Neural cell (in vitro differentiated cells): ENCODE data around the gene TRPM6. TPM values are rescaled to one million over a fixed set of nuclear protein-coding genes. Genes with fewer than 3 reads are reported as not detected.

Experiments
- H2AFZ ChIP-seq: fragments of 200-600, 300-800 bp; sonication (generic), shearing (Covaris generic); 2 replicates; pipeline ENCODE4 v1.6.0; 2014; ENCODE audit warnings: low read depth, mild to moderate bottlenecking, antibody characterized with exemption, low read length, moderate library complexity
- H3F3A ChIP-seq: fragments of 200-600 bp; shearing (Covaris generic); 2 replicates; pipeline ENCODE4 v1.6.1; 2016; ENCODE audit warnings: mild to moderate bottlenecking, moderate library complexity, mixed read lengths, antibody characterized with exemption, low read length; ENCODE audit not compliant: insufficient read depth, poor library complexity, severe bottlenecking
- H3K27ac ChIP-seq: fragments of 200-600, 300-800 bp; sonication (generic), shearing (Covaris generic); 2 replicates; pipeline ENCODE4 v1.5.1; 2014; ENCODE audit warnings: mild to moderate bottlenecking, low read length, moderate library complexity
- H3K27me3 ChIP-seq: fragments of 300-800, 200-600 bp; sonication (generic), shearing (Covaris generic); 2 replicates; pipeline ENCODE4 v1.6.0; 2014; ENCODE audit warnings: mild to moderate bottlenecking, low read depth, low read length, moderate library complexity; ENCODE audit not compliant: insufficient read depth
- H3K36me3 ChIP-seq: fragments of 300-800, 200-600 bp; sonication (generic), shearing (Covaris generic); 2 replicates; pipeline ENCODE4 v1.5.1; 2014; ENCODE audit warnings: mild to moderate bottlenecking, antibody characterized with exemption, low read length, moderate library complexity; ENCODE audit not compliant: insufficient read depth
- H3K4me2 ChIP-seq: fragments of 300-800, 200-600 bp; sonication (generic), shearing (Covaris generic); 2 replicates; pipeline ENCODE4 v1.6.0; 2014; ENCODE audit warnings: mild to moderate bottlenecking, low read length
- H3K4me3 ChIP-seq: fragments of 300-800, 200-600 bp; sonication (generic), shearing (Covaris generic); 2 replicates; pipeline ENCODE4 v1.5.1; 2014; ENCODE audit warnings: mild to moderate bottlenecking, low read length, moderate library complexity
- H3K79me2 ChIP-seq: fragments of 200-600 bp; shearing (Covaris generic); replicated peaks from 2 replicates; pipeline ENCODE4 v1.6.0; 2014; ENCODE audit warnings: mild to moderate bottlenecking, low read length, moderate library complexity; ENCODE audit not compliant: insufficient read depth
- H3K9ac ChIP-seq: fragments of 300-800, 200-600 bp; sonication (generic), shearing (Covaris generic); 2 replicates; pipeline ENCODE4 v1.6.1; 2016; ENCODE audit warnings: mild to moderate bottlenecking, low read length, mixed read lengths
- H3K9me2 ChIP-seq: fragments of 200-600 bp; shearing (Covaris generic); 2 replicates; pipeline ENCODE4 v1.6.1; 2016; ENCODE audit warnings: mild to moderate bottlenecking, low read length, mixed read lengths; ENCODE audit not compliant: insufficient read depth
- H3K9me3 ChIP-seq: fragments of 200-600, 300-800 bp; sonication (generic), shearing (Covaris generic); 2 replicates; pipeline ENCODE4 v1.6.1; 2016; ENCODE audit warnings: mild to moderate bottlenecking, mixed run types, low read length, moderate library complexity, mixed read lengths
- H4K20me1 ChIP-seq: fragments of 200-600 bp; shearing (Covaris generic); 2 replicates; pipeline ENCODE4 v1.6.1; 2016; ENCODE audit warnings: mild to moderate bottlenecking, mixed run types; ENCODE audit not compliant: insufficient read depth
- CTCF ChIP-seq: fragments of 450-650 bp; IDR thresholded peaks from 2 replicates; pipeline ENCODE4 v1.5.1; 2014; ENCODE audit warnings: antibody characterized with exemption, mild to moderate bottlenecking, moderate library complexity; ENCODE audit not compliant: poor library complexity, severe bottlenecking
- EP300 ChIP-seq: fragments of 450-650 bp; conservative IDR thresholded peaks from 2 replicates; pipeline ENCODE4 v1.6.1; 2014; ENCODE audit warnings: antibody characterized with exemption, mild to moderate bottlenecking, moderate library complexity; ENCODE audit not compliant: poor library complexity, severe bottlenecking
- EZH2 ChIP-seq: fragments of 200-600, 300-800 bp; shearing (Covaris generic), sonication (generic); IDR thresholded peaks from 2 replicates; pipeline ENCODE4 v1.6.1; 2014; ENCODE audit warnings: antibody characterized with exemption, low read length, borderline replicate concordance, mild to moderate bottlenecking; ENCODE audit not compliant: insufficient read depth, poor library complexity, severe bottlenecking
- MXI1 ChIP-seq: fragments of 450-650 bp; conservative IDR thresholded peaks from 2 replicates; pipeline ENCODE4 v1.6.1; 2014; ENCODE audit warnings: antibody characterized with exemption, mild to moderate bottlenecking; ENCODE audit not compliant: poor library complexity, severe bottlenecking
- POLR2AphosphoS5 ChIP-seq: IDR thresholded peaks from 2 replicates; pipeline ENCODE4 v1.6.1; 2012
- RAD21 ChIP-seq: fragments of 450-650 bp; conservative IDR thresholded peaks from 2 replicates; pipeline ENCODE4 v1.6.1; 2014; ENCODE audit warnings: antibody characterized with exemption, mild to moderate bottlenecking, moderate library complexity
- REST ChIP-seq: IDR thresholded peaks from 2 replicates; pipeline ENCODE4 v1.6.1; 2012; ENCODE audit warnings: borderline replicate concordance
- SMC3 ChIP-seq: fragments of 450-650 bp; conservative IDR thresholded peaks from 2 replicates; pipeline ENCODE4 v1.6.1; 2014; ENCODE audit warnings: antibody characterized with exemption, mild to moderate bottlenecking, moderate library complexity; ENCODE audit not compliant: poor library complexity
- TAF1 ChIP-seq: IDR thresholded peaks from 2 replicates; pipeline ENCODE4 v1.6.1; 2012; ENCODE audit warnings: low read depth
- polyA plus RNA-seq: library from polyadenylated mRNA; depleted of rRNA; stranded (reverse); fragments of >200 nt; gene quantifications from 2 replicates; pipeline ENCODE4 v1.2.3, GENCODE V29; 2014

The TRPM6 gene
- polyA plus RNA-seq, 1 donor from 2014 or later = not detected

- TF ChIP-seq MXI1 = no peak
- no peak for TF ChIP-seq TAF1
- no peak for TF ChIP-seq EZH2
- TF ChIP-seq SMC3 = no peak
- no peak for TF ChIP-seq EP300
- no peak for TF ChIP-seq REST
- TF ChIP-seq POLR2AphosphoS5 = no peak
- no peak for TF ChIP-seq CTCF
- no peak for TF ChIP-seq RAD21
- Histone ChIP-seq H3K27me3 (no peaks in the 10 kb centered on the region), H3K4me2 (no peak overlapping the region), H3K9ac (no peak overlapping the region), H3K9me2 (no peaks in the 10 kb centered on the region), H2AFZ (no peak overlapping the region), H3K27ac (no peak overlapping the region), H3K79me2 (no peaks in the 10 kb centered on the region), H3K4me3 (no peak overlapping the region), H3K9me3 (no peaks in the 10 kb centered on the region), H4K20me1 (no peaks in the 10 kb centered on the region), H3F3A (no peaks in the 10 kb centered on the region), H3K36me3 (no peaks in the 10 kb centered on the region)
Observed at GRCh38 chr9:74865177-74865576, 22.5 kb downstream of the TRPM6 start.

- H3K79me2 ChIP-seq = no peaks in the 10 kb centered on the region
- H3K36me3 ChIP-seq = no peaks in the 10 kb centered on the region
- no peak for TF ChIP-seq SMC3
- no peak for TF ChIP-seq RAD21
- TF ChIP-seq EP300 = no peak
- TF ChIP-seq REST = no peak
- no peak for TF ChIP-seq EZH2
- no peak for TF ChIP-seq CTCF
- TF ChIP-seq TAF1 = no peak
- no peak for TF ChIP-seq POLR2AphosphoS5
- no peak for TF ChIP-seq MXI1
- no peak overlapping the region for H3K4me3 ChIP-seq
- H3F3A ChIP-seq = no peaks in the 10 kb centered on the region
- H3K9me3 ChIP-seq = no peaks in the 10 kb centered on the region
- H2AFZ ChIP-seq = no peak overlapping the region
- H3K4me2 ChIP-seq = no peak overlapping the region
- H3K27me3 ChIP-seq = no peaks in the 10 kb centered on the region
- no peaks in the 10 kb centered on the region for H4K20me1 ChIP-seq
- H3K9ac ChIP-seq = no peak overlapping the region
- no peaks in the 10 kb centered on the region for H3K9me2 ChIP-seq
- H3K27ac ChIP-seq = no peak overlapping the region
Observed at GRCh38 chr9:74861773-74862474, 25.8 kb downstream of the TRPM6 start.
